ENCODE data around the gene GRK1.
"Not testable (repeated sequence)": the region's sequence is repeated elsewhere in the genome, so short reads cannot be mapped to it uniquely, and the experiment has no call there.

GRK1 gene

GRCh38 chr13:113743366-113744195, 76.6 kb downstream of the GRK1 start:
- DNase-seq (ENCODE audit: low read depth in 3 of 3): no peak

- no peak for DNase-seq (ENCODE audit: low read depth in 3 of 3)
Measured at GRCh38 chr13:113744197-113745000, 77.4 kb downstream of the GRK1 start.

- no peak for DNase-seq (ENCODE audit: low read depth in 3 of 3)
Measured at GRCh38 chr13:113745059-113745458, 78.0 kb downstream of the GRK1 start.

GRCh38 chr13:113745500-113746142, 78.6 kb downstream of the GRK1 start:
- DNase-seq (ENCODE audit: low read depth in 3 of 3): not testable (repeated sequence)

- DNase-seq (ENCODE audit: low read depth in 3 of 3): no peak
Measured at GRCh38 chr13:113746143-113746525, 79.1 kb downstream of the GRK1 start.

GRCh38 chr13:113746671-113747070, 79.7 kb downstream of the GRK1 start:
- DNase-seq (ENCODE audit: low read depth in 3 of 3): no peak

- DNase-seq (ENCODE audit: low read depth in 3 of 3): no peak
Measured at GRCh38 chr13:113747291-113747833, 80.3 kb downstream of the GRK1 start.

- no peak for DNase-seq (ENCODE audit: low read depth in 3 of 3)
Measured at GRCh38 chr13:113748101-113748861, 81.3 kb downstream of the GRK1 start.

GRCh38 chr13:113748862-113749451, 81.9 kb downstream of the GRK1 start:
- no peak for DNase-seq (ENCODE audit: low read depth in 3 of 3)

GRCh38 chr13:113749507-113749906, 82.5 kb downstream of the GRK1 start:
- DNase-seq (ENCODE audit: low read depth in 3 of 3): no peak

- no peak for DNase-seq (ENCODE audit: low read depth in 3 of 3)
Measured at GRCh38 chr13:113749967-113750366, 82.9 kb downstream of the GRK1 start.

GRCh38 chr13:113750554-113751399, 83.8 kb downstream of the GRK1 start:
- DNase-seq (ENCODE audit: low read depth in 3 of 3): no peak

- DNase-seq (ENCODE audit: low read depth in 3 of 3): no peak
Measured at GRCh38 chr13:113751491-113751890, 84.5 kb downstream of the GRK1 start.

GRCh38 chr13:113752211-113752986, 85.4 kb downstream of the GRK1 start:
- DNase-seq (ENCODE audit: low read depth in 3 of 3): not testable (repeated sequence)

- DNase-seq (ENCODE audit: low read depth in 3 of 3): no peak
Measured at GRCh38 chr13:113753171-113753570, 86.2 kb downstream of the GRK1 start.

GRCh38 chr13:113754242-113754641, 87.2 kb downstream of the GRK1 start:
- DNase-seq (ENCODE audit: low read depth in 3 of 3): no peak

GRCh38 chr13:113754691-113755090, 87.7 kb downstream of the GRK1 start:
- no peak for DNase-seq (ENCODE audit: low read depth in 3 of 3)

- DNase-seq (ENCODE audit: low read depth in 3 of 3): no peak
Measured at GRCh38 chr13:113756441-113757097, 89.5 kb downstream of the GRK1 start.

Measured in stimulated activated CD4-positive, alpha-beta T cell treated with anti-CD3 and anti-CD28 coated beads, TNF-alpha, amount 100 ng/mL, for 48 hours (primary cell).